Endodermal cell (in vitro differentiated cells): ENCODE data around the gene DENND4B. TPM values are rescaled to one million over a fixed set of nuclear protein-coding genes. Genes with fewer than 3 reads are reported as not detected.
"Not testable (repeated sequence)": the region's sequence is repeated elsewhere in the genome, so short reads cannot be mapped to it uniquely, and the experiment has no call there.

Source experiments
- DNase-seq: peaks from one replicate; pipeline ENCODE4 v3.0.0-alpha.2; 2017
- H3K27ac ChIP-seq: 2 replicates; pipeline ENCODE4 v1.5.1; 2013; ENCODE audit warnings: mild to moderate bottlenecking, low read depth, low read length, moderate library complexity
- H3K27me3 ChIP-seq: 2 replicates; pipeline ENCODE4 v1.6.1; 2013; ENCODE audit warnings: mild to moderate bottlenecking, low read length, moderate library complexity; ENCODE audit not compliant: insufficient read depth, control insufficient read depth, poor library complexity, severe bottlenecking
- H3K36me3 ChIP-seq: 2 replicates; pipeline ENCODE4 v1.7.0; 2013; ENCODE audit warnings: mild to moderate bottlenecking, low read length, moderate library complexity; ENCODE audit not compliant: control insufficient read depth, insufficient read depth
- H3K4me1 ChIP-seq: one replicate; pipeline ENCODE4 v1.7.0; 2013; ENCODE audit warnings: low read length; ENCODE audit not compliant: control insufficient read depth, insufficient read depth
- H3K4me3 ChIP-seq: 2 replicates; pipeline ENCODE4 v1.5.1; 2013; ENCODE audit warnings: mild to moderate bottlenecking, low read length, moderate library complexity
- H3K9ac ChIP-seq: 2 replicates; pipeline ENCODE4 v1.6.1; 2013; ENCODE audit warnings: mild to moderate bottlenecking, low read length, moderate library complexity; ENCODE audit not compliant: poor library complexity, severe bottlenecking; ENCODE audit errors: extremely low read depth
- H3K9me3 ChIP-seq: 2 replicates; pipeline ENCODE4 v1.6.1; 2013; ENCODE audit warnings: mild to moderate bottlenecking, low read length, moderate library complexity; ENCODE audit not compliant: control insufficient read depth
- H3K27ac Mint-ChIP-seq: 2 replicates; pipeline ENCODE4 v1.8.0; 2020; ENCODE audit warnings: mixed read lengths
- H3K27me3 Mint-ChIP-seq: 2 replicates; pipeline ENCODE4 v1.8.0; 2021; ENCODE audit warnings: mild to moderate bottlenecking, mixed read lengths; ENCODE audit not compliant: insufficient read depth
- H3K36me3 Mint-ChIP-seq: 2 replicates; pipeline ENCODE4 v1.8.0; 2020; ENCODE audit warnings: low read depth, mixed read lengths
- H3K4me1 Mint-ChIP-seq: 2 replicates; pipeline ENCODE4 v1.8.0; 2020; ENCODE audit warnings: mixed read lengths
- H3K4me3 Mint-ChIP-seq: 2 replicates; pipeline ENCODE4 v1.8.0; 2020; ENCODE audit warnings: mild to moderate bottlenecking, moderate library complexity, mixed read lengths
- H3K9me3 Mint-ChIP-seq: 2 replicates; pipeline ENCODE4 v1.8.0; 2020; ENCODE audit warnings: mild to moderate bottlenecking, mixed read lengths
- WGBS, 2 experiments: methylation state at CpG; one replicate each; pipeline versions ENCODE4 v1.1.5 to v1.1.7; 2013; ENCODE audit warnings: missing lambda C conversion rate in 2 of 2, mixed read lengths in 1 of 2; ENCODE audit not compliant: insufficient coverage in 1 of 2, insufficient read length in 1 of 2; 5-methylcytosine and 5-hydroxymethylcytosine counted together
- total RNA-seq, 2 donors: library from RNA; stranded (reverse); fragmentation: NEBNext Ultra II Directional in 1 of 2; extraction: Animal tissue kit (Norgen Biotek cat#: 25700) in 1 of 2; gene quantifications; 2 replicates in 1 of 2; 3 replicates in 1 of 2; pipeline ENCODE4 v1.2.1, GENCODE V29; 2021
- TF ChIP-seq, protein P1 (sequence below): fragments of 200-600 bp; sonication (generic); conservative IDR thresholded peaks from 2 replicates; pipeline ENCODE4 v1.5.0; 2021; ENCODE audit warnings: antibody characterized with exemption, mild to moderate bottlenecking

DENND4B gene
- total RNA-seq, 2 donors from 2014 or later, result 89.5 to 115 TPM

DNA sequence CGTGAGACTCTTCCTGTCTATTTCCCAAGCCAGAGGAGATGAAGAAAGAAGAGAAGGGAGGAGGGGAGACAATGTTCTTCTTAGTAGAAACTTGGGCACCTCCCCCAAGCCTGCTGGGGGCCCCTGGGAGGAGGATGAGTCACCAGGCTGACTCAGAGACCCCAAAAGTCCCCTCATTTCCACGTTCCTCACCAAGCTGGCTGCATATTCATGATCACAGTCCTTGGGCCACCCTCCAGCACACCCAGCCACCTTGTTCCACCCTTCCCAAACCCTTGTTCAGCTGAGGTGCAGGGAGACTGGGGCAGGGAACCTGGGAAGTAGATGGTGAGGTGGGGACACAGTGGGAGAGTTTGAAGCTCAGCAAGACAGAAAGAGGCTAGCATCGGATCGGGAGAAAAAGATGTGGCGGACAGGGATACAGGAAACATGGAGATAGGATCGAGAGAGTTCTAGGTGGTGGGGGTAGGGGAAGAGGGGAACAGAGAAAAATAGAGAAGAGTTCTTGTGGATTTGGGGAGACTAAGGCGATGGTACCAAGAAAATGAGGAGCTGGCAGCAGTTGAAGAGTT is 38.9 kb upstream of the DENND4B start:
- Mint-ChIP-seq H3K4me3 (peak overlapping the region; percentile 94), H3K27me3 (no peaks in the 10 kb centered on the region), H3K9me3 (no peaks in the 10 kb centered on the region), H3K27ac (peak overlapping the region; percentile 95), H3K4me1 (peaks cover 10% of the 10 kb centered on the region), H3K36me3 (peaks cover 20% of the 10 kb centered on the region)
- Histone ChIP-seq H3K4me3 (peak overlapping the region; percentile 89), H3K36me3 (peaks cover 21% of the 10 kb centered on the region), H3K9ac (peak overlapping the region; percentile 56), H3K27ac (no peak overlapping the region), H3K9me3 (no peaks in the 10 kb centered on the region), H3K4me1 (no peaks in the 10 kb centered on the region), H3K27me3 (no peaks in the 10 kb centered on the region)
- DNase-seq, result peak; percentile 71
- 5 to 11% methylated on average over 5 to 7 of the region's 7 CpGs for WGBS, 2 experiments
- TF ChIP-seq, protein P1, sequence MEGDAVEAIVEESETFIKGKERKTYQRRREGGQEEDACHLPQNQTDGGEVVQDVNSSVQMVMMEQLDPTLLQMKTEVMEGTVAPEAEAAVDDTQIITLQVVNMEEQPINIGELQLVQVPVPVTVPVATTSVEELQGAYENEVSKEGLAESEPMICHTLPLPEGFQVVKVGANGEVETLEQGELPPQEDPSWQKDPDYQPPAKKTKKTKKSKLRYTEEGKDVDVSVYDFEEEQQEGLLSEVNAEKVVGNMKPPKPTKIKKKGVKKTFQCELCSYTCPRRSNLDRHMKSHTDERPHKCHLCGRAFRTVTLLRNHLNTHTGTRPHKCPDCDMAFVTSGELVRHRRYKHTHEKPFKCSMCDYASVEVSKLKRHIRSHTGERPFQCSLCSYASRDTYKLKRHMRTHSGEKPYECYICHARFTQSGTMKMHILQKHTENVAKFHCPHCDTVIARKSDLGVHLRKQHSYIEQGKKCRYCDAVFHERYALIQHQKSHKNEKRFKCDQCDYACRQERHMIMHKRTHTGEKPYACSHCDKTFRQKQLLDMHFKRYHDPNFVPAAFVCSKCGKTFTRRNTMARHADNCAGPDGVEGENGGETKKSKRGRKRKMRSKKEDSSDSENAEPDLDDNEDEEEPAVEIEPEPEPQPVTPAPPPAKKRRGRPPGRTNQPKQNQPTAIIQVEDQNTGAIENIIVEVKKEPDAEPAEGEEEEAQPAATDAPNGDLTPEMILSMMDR, result no peak

DNA sequence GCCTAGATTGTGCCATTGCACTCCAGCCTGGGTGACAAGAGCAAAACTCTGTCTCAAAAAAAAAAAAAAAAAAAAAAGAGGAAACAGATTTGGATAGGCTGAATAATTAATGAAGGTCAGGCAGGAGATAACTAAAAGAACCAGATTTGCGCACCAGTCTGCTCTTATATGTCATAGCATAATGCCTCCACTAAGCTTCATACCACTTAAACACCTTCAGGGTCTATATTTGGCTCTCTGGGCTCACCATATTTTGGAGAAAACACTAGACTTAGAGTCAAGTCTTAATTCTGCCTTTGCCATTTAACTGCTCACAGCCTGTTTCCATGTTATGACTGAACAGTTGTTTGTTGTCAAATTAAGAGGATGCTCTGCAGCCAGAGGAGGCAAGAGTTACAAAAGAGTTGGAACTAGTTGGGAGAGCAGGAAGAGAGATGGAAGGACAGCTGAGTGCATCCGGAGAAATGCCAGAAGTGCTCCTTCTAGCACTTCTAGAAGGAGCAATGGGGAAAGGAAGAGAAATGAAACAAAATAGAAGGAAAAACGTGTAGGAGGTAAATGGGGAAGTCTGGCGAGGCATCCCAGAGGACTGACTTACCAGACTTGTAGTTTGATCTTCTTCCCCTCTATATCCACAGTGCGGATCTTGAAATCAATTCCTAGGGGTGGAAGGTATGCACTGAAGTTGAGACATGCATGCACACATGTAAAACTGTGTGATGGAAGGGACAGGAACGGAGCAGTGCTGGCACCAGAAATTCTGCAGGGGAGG is 37.8 kb upstream of the DENND4B start:
- 90 to 93% methylated on average over 3 to 6 of the region's 6 CpGs for WGBS, 2 experiments
- Histone ChIP-seq H3K9me3 (no peaks in the 10 kb centered on the region), H3K4me1 (no peaks in the 10 kb centered on the region), H3K9ac (no peak overlapping the region), H3K27ac (no peak overlapping the region), H3K4me3 (peak overlapping the region; percentile 89), H3K27me3 (no peaks in the 10 kb centered on the region), H3K36me3 (peaks cover 22% of the 10 kb centered on the region)
- TF ChIP-seq, protein P1, result peak; percentile 0
- DNase-seq, result no peak
- H3K4me3 Mint-ChIP-seq, result peak overlapping the region; percentile 94
- no peaks in the 10 kb centered on the region for H3K27me3 Mint-ChIP-seq
- peaks cover 10% of the 10 kb centered on the region for H3K4me1 Mint-ChIP-seq
- peaks cover 24% of the 10 kb centered on the region for H3K36me3 Mint-ChIP-seq
- no peak overlapping the region for H3K27ac Mint-ChIP-seq
- no peaks in the 10 kb centered on the region for H3K9me3 Mint-ChIP-seq

DNA sequence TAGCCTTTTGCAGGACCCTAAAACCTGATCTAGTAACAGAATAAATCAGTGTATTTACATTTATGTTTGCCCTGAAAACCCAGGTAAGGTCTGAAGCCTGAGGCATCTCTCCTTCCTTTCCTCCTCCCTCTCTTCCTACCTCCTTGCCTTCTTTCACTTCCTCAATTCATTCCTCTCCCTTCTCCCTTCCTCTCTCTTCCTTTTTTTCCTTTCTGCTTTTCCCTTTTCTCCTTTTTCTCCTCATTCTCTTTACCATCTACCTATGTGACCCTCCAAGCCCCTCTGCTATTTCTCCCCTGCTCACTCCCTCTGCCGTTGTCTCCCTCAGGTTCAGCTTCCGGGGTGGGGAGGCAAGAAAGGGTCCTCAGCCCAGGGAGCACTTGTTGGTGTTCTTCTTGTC is 35.2 kb upstream of the DENND4B start:
- not testable (repeated sequence) for H3K9ac ChIP-seq, H3K9me3 ChIP-seq, H3K4me1 ChIP-seq, H3K27me3 Mint-ChIP-seq, DNase-seq, H3K27me3 ChIP-seq, H3K4me3 Mint-ChIP-seq, H3K27ac Mint-ChIP-seq, H3K27ac ChIP-seq, H3K9me3 Mint-ChIP-seq, H3K4me3 ChIP-seq
- H3K36me3 ChIP-seq, result peaks cover 29% of the 10 kb centered on the region
- 92% methylated on average over 2 of the region's 2 CpGs; no CpG with 5 or more reads in 1 of the 2 experiments for WGBS, 2 experiments
- Mint-ChIP-seq H3K36me3 (peaks cover 28% of the 10 kb centered on the region), H3K4me1 (peaks cover 13% of the 10 kb centered on the region)

DNA sequence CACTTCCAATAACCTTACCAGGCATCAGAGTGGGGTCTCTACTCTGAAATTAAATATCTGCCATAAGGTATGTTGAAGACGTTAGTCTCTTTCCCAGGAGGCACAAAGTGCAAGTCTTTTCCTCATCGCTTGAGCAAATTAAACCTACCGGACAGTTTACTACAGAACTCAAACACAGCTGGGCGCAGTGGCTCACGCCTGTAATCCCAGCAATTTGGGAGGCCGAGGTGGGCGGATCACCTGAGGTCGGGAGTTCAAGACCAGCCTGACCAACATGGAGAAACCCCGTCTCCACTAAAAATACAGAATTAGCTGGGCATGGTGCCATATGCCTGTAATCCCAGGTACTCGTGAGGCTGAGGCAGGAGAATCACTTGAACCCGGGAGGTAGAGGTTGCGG is 32.6 kb upstream of the DENND4B start:
- H3K4me1 ChIP-seq, H3K9me3 ChIP-seq, H3K27ac Mint-ChIP-seq, H3K4me3 ChIP-seq, H3K4me3 Mint-ChIP-seq, H3K27ac ChIP-seq, H3K27me3 ChIP-seq, H3K27me3 Mint-ChIP-seq, H3K9me3 Mint-ChIP-seq, H3K9ac ChIP-seq, DNase-seq: not testable (repeated sequence)
- WGBS, 2 experiments, result 92 to 94% methylated on average over 8 to 12 of the region's 12 CpGs
- H3K36me3 ChIP-seq, result peaks cover 44% of the 10 kb centered on the region
- Mint-ChIP-seq H3K4me1 (peaks cover 16% of the 10 kb centered on the region), H3K36me3 (peaks cover 44% of the 10 kb centered on the region)
